HepG2 (cell line): ENCODE data around the gene DOCK3. TPM values are rescaled to one million over a fixed set of nuclear protein-coding genes. Genes with fewer than 3 reads are reported as not detected.

ENCODE experiments used
- ATAC-seq: fragments of 200-7000 bp; cut with Tn5 transposase; 3 replicates; pipeline ENCODE4 v1.9.1; 2020; ENCODE audit warnings: mild to moderate bottlenecking, moderate library complexity
- BruUV-seq: library from RNA; stranded (reverse); fragments of 400-500 nt; replicated peaks from 2 replicates; lab custom pipeline; 2021; lab: Mats Ljungman, UMichigan
- CTCF ChIA-PET: fragments of 300-600 bp; formaldehyde crosslinking; extraction: SDS; loops from one replicate; lab custom pipeline; 2021; ENCODE audit warnings: low total read pairs, inconsistent platforms, low intra/inter-chr PET ratio; lab: Yijun Ruan, JAX
- POLR2A ChIA-PET: fragments of 350-600 bp; sonication (Branson Sonifier 250); formaldehyde crosslinking; loops from one replicate; lab custom pipeline; 2020; ENCODE audit warnings: antibody characterized with exemption, inconsistent platforms; lab: Yijun Ruan, JAX
- DNase-seq: peaks from one replicate; pipeline ENCODE4 v3.0.0-alpha.2; 2015; ENCODE audit warnings: low spot score
- FAIRE-seq: peaks from 3 replicates; lab custom pipeline; 2011; peaks lifted over from hg19 to GRCh38; lab: Jason Lieb, UNC
- H2AFZ ChIP-seq: one replicate; pipeline ENCODE4 v1.6.1; 2011; ENCODE audit warnings: low read length, inconsistent platforms
- H3K27ac ChIP-seq: fragments of 300-600 bp; 3 replicates; pipeline ENCODE4 v1.8.0; 2011; ENCODE audit warnings: mixed run types, mild to moderate bottlenecking, mixed read lengths, low read length, inconsistent platforms; ENCODE audit not compliant: insufficient read depth; ENCODE audit errors: extremely low read length
- H3K27me3 ChIP-seq, 2 experiments: fragments of 200-600 bp in 1 of 2; 2 replicates in 1 of 2; 3 replicates in 1 of 2; pipeline versions ENCODE4 v1.6.0 to v1.8.0; 2011; ENCODE audit warnings: low read length in 2 of 2, mild to moderate bottlenecking in 2 of 2, moderate library complexity in 2 of 2, inconsistent platforms in 1 of 2; ENCODE audit not compliant: insufficient read depth in 2 of 2, control insufficient read depth in 1 of 2
- H3K36me3 ChIP-seq, 2 experiments: fragments of 200-600 bp in 1 of 2; replicated peaks in 1 of 2; 2 replicates in 1 of 2; 3 replicates in 1 of 2; pipeline versions ENCODE4 v1.5.1 to v1.8.0; 2011; ENCODE audit warnings: low read length in 2 of 2, inconsistent platforms in 1 of 2; ENCODE audit not compliant: insufficient read depth in 2 of 2, control insufficient read depth in 1 of 2
- H3K4me1 ChIP-seq: 2 replicates; pipeline ENCODE4 v1.5.1; 2012; ENCODE audit warnings: low read length, inconsistent platforms; ENCODE audit not compliant: insufficient read depth
- H3K4me2 ChIP-seq: 2 replicates; pipeline ENCODE4 v1.6.0; 2011; ENCODE audit warnings: low read depth, low read length, inconsistent platforms
- H3K4me3 ChIP-seq, 3 experiments: fragments of 200-600 bp in 1 of 3; sonication (generic), shearing (Covaris generic) in 1 of 3; replicated peaks in 1 of 3; 2 replicates each; pipeline ENCODE4 v1.5.1; 2011 to 2016; ENCODE audit warnings: low read length in 3 of 3, inconsistent platforms in 2 of 3, low read depth in 2 of 3, mild to moderate bottlenecking in 2 of 3, control low read depth in 1 of 3, mixed read lengths in 1 of 3; ENCODE audit not compliant: insufficient read depth in 1 of 3
- H3K79me2 ChIP-seq: one replicate; pipeline ENCODE4 v1.6.1; 2011; ENCODE audit warnings: low read length, inconsistent platforms; ENCODE audit not compliant: insufficient read depth
- H3K9ac ChIP-seq: 2 replicates; pipeline ENCODE4 v1.6.0; 2011; ENCODE audit warnings: mild to moderate bottlenecking, low read depth, low read length, inconsistent platforms; ENCODE audit not compliant: insufficient read depth
- H3K9me3 ChIP-seq: 2 replicates; pipeline ENCODE4 v1.5.1; 2012; ENCODE audit warnings: mild to moderate bottlenecking, low read length
- H4K20me1 ChIP-seq: 2 replicates; pipeline ENCODE4 v1.6.0; 2011; ENCODE audit warnings: inconsistent platforms, mild to moderate bottlenecking, low read length, moderate library complexity; ENCODE audit not compliant: insufficient read depth
- MAFG ChIP-seq: sonication (generic); formaldehyde crosslinking; IDR thresholded peaks from 2 replicates; pipeline ENCODE4 v1.5.1; 2020; ENCODE audit warnings: mild to moderate bottlenecking, missing genetic modification reagents
- MEIS2 ChIP-seq: sonication (generic); formaldehyde crosslinking; IDR thresholded peaks from 2 replicates; pipeline ENCODE4 v1.9.0; 2021; ENCODE audit warnings: mild to moderate bottlenecking, missing genetic modification reagents
- MXD3 ChIP-seq: IDR thresholded peaks from 2 replicates; pipeline ENCODE4 v1.6.1; 2016; ENCODE audit warnings: mild to moderate bottlenecking, missing biosample characterization, missing genetic modification reagents
- NFE2L2 ChIP-seq: fragments of 150-350 bp; IDR thresholded peaks from 2 replicates; pipeline ENCODE4 v1.6.1; 2014; ENCODE audit warnings: low read length
- SP5 ChIP-seq: IDR thresholded peaks from 2 replicates; pipeline ENCODE4 v1.6.1; 2016; ENCODE audit warnings: low read depth, borderline replicate concordance
- TARDBP ChIP-seq: sonication (generic); formaldehyde crosslinking; IDR thresholded peaks from 2 replicates; pipeline ENCODE4 v1.8.0; 2022; ENCODE audit warnings: mild to moderate bottlenecking, missing genetic modification reagents
- ZHX2 ChIP-seq, 2 experiments: sonication (generic) in 1 of 2; formaldehyde crosslinking in 1 of 2; IDR thresholded peaks; 2 replicates each; pipeline versions ENCODE4 v1.6.1 to v1.9.0; 2014 to 2022; ENCODE audit warnings: antibody characterized with exemption in 1 of 2, borderline replicate concordance in 1 of 2, inconsistent platforms in 1 of 2, low read depth in 1 of 2, missing genetic modification reagents in 1 of 2
- ZMYM3 ChIP-seq: sonication (generic); formaldehyde crosslinking; IDR thresholded peaks from 2 replicates; pipeline ENCODE4 v1.5.1; 2020; ENCODE audit warnings: mild to moderate bottlenecking, missing genetic modification reagents
- ZNF691 ChIP-seq: sonication (generic); formaldehyde crosslinking; IDR thresholded peaks from 2 replicates; pipeline ENCODE4 v1.4.0; 2020; ENCODE audit warnings: missing genetic modification reagents, low read depth, mild to moderate bottlenecking, borderline replicate concordance
- ZSCAN5A ChIP-seq: sonication (generic); formaldehyde crosslinking; IDR thresholded peaks from 2 replicates; pipeline ENCODE4 v1.8.0; 2022; ENCODE audit warnings: mild to moderate bottlenecking, missing genetic modification reagents, borderline replicate concordance
- WGBS: methylation state at CpG from one replicate; pipeline ENCODE4 v1.1.6; 2017; ENCODE audit warnings: low lambda C conversion rate; 5-methylcytosine and 5-hydroxymethylcytosine counted together
- in situ Hi-C: cut with HindIII; loops from 2 replicates; pipeline ENCODE4 v1.10.0; 2017; ENCODE audit warnings: low pct_unique_long_range_greater_than_20kb; ENCODE audit not compliant: extremely low pct_ligation_motif_present
- intact Hi-C: fragments of 100-400 bp; cut with micrococcal nuclease; formaldehyde crosslinking; loops from one replicate; pipeline ENCODE4 v1.10.0; 2022; ENCODE audit not compliant: unreplicated experiment
- polyA plus RNA-seq, 8 experiments: library from polyadenylated mRNA; depleted of rRNA in 3 of 8; stranded (reverse) in 7 of 8; unstranded in 1 of 8; fragments of >200 nt; fragmentation: Illumina TruSeq in 4 of 8; extraction: Trizol in 4 of 8; gene quantifications; 2 replicates each; pipeline versions ENCODE4 v1.2.1 to v1.2.3, GENCODE V29; 2011 to 2016; ENCODE audit warnings: low read depth in 4 of 8, missing spikeins in 1 of 8, mixed read lengths in 1 of 8; ENCODE audit not compliant: insufficient read depth in 1 of 8
- total RNA-seq, 5 experiments: library from RNA; depleted of rRNA; stranded (reverse); fragments of >200 nt; fragmentation: Illumina TruSeq; extraction: Trizol; gene quantifications; 2 replicates each; pipeline ENCODE4 v1.2.3, GENCODE V29; 2016; ENCODE audit warnings: low read depth in 1 of 5

DOCK3 gene
- total and polyA plus RNA-seq, 2 of the 13 experiments (the other 11 are each of a cell fraction or from before 2014, with no cell fraction given), result not detected

- no peak overlapping the region for H3K4me2 ChIP-seq
- no peaks in the 10 kb centered on the region for H4K20me1 ChIP-seq
- H3K27me3 ChIP-seq, result no peaks in the 10 kb centered on the region
- no peak overlapping the region for H3K9ac ChIP-seq
- H3K4me1 ChIP-seq, result no peaks in the 10 kb centered on the region
- H3K27ac ChIP-seq, result no peak overlapping the region
- CTCF ChIA-PET, result no interaction called here
- FAIRE-seq (no peak), DNase-seq (no peak), ATAC-seq (no peak)
- 47% methylated on average over 5 of the region's 5 CpGs for WGBS
- no peaks in the 10 kb centered on the region for H3K9me3 ChIP-seq
- H3K36me3 ChIP-seq, result no peaks in the 10 kb centered on the region
- in situ Hi-C loops, result no loop called here
- no peak overlapping the region for H2AFZ ChIP-seq
- POLR2A ChIA-PET, result no interaction called here
- no peaks in the 10 kb centered on the region for H3K79me2 ChIP-seq
- no peak for TF ChIP-seq MEIS2 (CRISPR knock-in tag)
- no peak for TF ChIP-seq ZMYM3 (CRISPR knock-in tag)
- no peak for TF ChIP-seq SP5 (CRISPR knock-in tag)
- no peak for TF ChIP-seq TARDBP (CRISPR knock-in tag)
- no peak for TF ChIP-seq ZSCAN5A
- TF ChIP-seq MAFG, result no peak
- no peak for TF ChIP-seq NFE2L2
- TF ChIP-seq, all 625 proteins: peak for 0
- no TSS peak for BruUV-seq
- intact Hi-C loops, result no loop called here
- H3K4me3 ChIP-seq, result no peak overlapping the region
These were observed 84.3 kb downstream of the DOCK3 start for GRCh38 chr3:50759015-50759414.

- DNase-seq, result no peak
- FAIRE-seq, result no peak
- no peaks in the 10 kb centered on the region; a peak in 1 of 5 replicates for H3K27me3 ChIP-seq
- H2AFZ ChIP-seq, result no peak overlapping the region
- no peaks in the 10 kb centered on the region for H3K9me3 ChIP-seq
- no peak for ATAC-seq
- 0% methylated on average over 1 of the region's 1 CpG for WGBS
- H3K27ac ChIP-seq, result no peak overlapping the region
- BruUV-seq, result no TSS peak
- POLR2A ChIA-PET, result no interaction called here
- no peaks in the 10 kb centered on the region for H3K79me2 ChIP-seq
- intact Hi-C loops, result no loop called here
- H3K36me3 ChIP-seq, result no peaks in the 10 kb centered on the region
- no peak overlapping the region for H3K4me2 ChIP-seq
- CTCF ChIA-PET, result no interaction called here
- H3K4me3 ChIP-seq, result no peak overlapping the region
- H4K20me1 ChIP-seq, result no peaks in the 10 kb centered on the region
- in situ Hi-C loops, result no loop called here
- no peak overlapping the region for H3K9ac ChIP-seq
- H3K4me1 ChIP-seq, result no peaks in the 10 kb centered on the region
- TF ChIP-seq ZHX2 (IDR thresholded peaks at IDR 0.05; ENCODE audit: low read depth) (no peak), ZHX2 (CRISPR knock-in tag; IDR thresholded peaks at IDR 0.05; ENCODE audit: borderline replicate concordance) (no peak), ZNF691 (no peak), MXD3 (CRISPR knock-in tag) (no peak)
These were observed 103.0 kb downstream of the DOCK3 start for GRCh38 chr3:50777680-50778079.
